ENCODE results near the gene ADGRL2. TPM values are rescaled to one million over a fixed set of nuclear protein-coding genes. Genes with fewer than 3 reads are reported as not detected.

Gene ADGRL2
- polyA plus RNA-seq, 3 donors = not detected

DNA sequence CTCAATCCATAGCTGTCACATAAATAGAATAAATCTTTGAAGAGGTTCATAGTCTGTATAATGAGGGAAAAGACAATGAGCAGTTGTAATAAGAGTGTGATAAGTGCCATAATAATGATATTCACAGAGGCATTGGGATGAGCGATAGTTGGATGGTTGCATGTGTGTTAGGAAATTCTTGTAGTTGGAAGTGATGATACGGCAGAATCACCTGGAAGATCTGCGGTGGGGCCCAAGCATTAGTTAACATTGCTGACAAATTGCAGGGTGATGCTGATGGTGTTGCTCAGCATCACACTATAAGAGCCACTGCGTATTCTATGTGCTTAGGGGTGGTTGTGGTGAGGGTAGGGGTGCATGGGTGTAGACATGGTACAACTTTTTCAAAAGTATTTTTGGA lies 41.1 kb downstream of the ADGRL2 start:
- no peaks in the 10 kb centered on the region for H3K4me1 Mint-ChIP-seq
- Histone ChIP-seq H3K4me2 (replicated peaks; ENCODE audit: extremely low read depth, low read length, poor library complexity, severe bottlenecking) (no peak overlapping the region), H3K27ac (ENCODE audit: low read depth in 1 of 2, low read length in 2 of 2) (no peak overlapping the region), H4K20me1 (ENCODE audit: insufficient read depth, low read length) (no peaks in the 10 kb centered on the region), H3K4me3 (replicated peaks in 1 of 3; ENCODE audit: low read depth in 2 of 3, low read length in 3 of 3) (no peak overlapping the region), H3K4me1 (ENCODE audit: control insufficient read depth in 1 of 2, insufficient read depth in 2 of 2, low read length in 2 of 2) (no peaks in the 10 kb centered on the region), H3K9ac (ENCODE audit: insufficient read depth, low read length, poor library complexity, severe bottlenecking) (no peak overlapping the region), H3K27me3 (ENCODE audit: control insufficient read depth in 2 of 2, insufficient read depth in 2 of 2, low read length in 2 of 2) (no peaks in the 10 kb centered on the region), H3K79me2 (ENCODE audit: insufficient read depth, low read length) (no peaks in the 10 kb centered on the region), H3K36me3 (replicated peaks in 1 of 2; ENCODE audit: control insufficient read depth in 1 of 2, insufficient read depth in 2 of 2, low read length in 2 of 2) (no peaks in the 10 kb centered on the region), H2AFZ (ENCODE audit: insufficient read depth, low read depth, low read length, poor library complexity, severe bottlenecking) (no peak overlapping the region), H3K9me3 (replicated peaks in 1 of 2; ENCODE audit: control insufficient read depth in 1 of 2, insufficient read depth in 1 of 2, low read length in 2 of 2) (no peaks in the 10 kb centered on the region)
- H3K27me3 Mint-ChIP-seq (ENCODE audit: low read depth in 3 of 3) = peaks cover 0 to 3% (median 0%) of the 10 kb centered on the region in 3 donors
- no peak overlapping the region for H3K27ac Mint-ChIP-seq
- no peaks in the 10 kb centered on the region for H3K36me3 Mint-ChIP-seq
- 63% methylated on average over 4 of the region's 4 CpGs for whole genome bisulfite sequencing (ENCODE audit: insufficient coverage)
- no peak for TF ChIP-seq CTCF (IDR thresholded peaks at IDR 0.05)
- H3K9me3 Mint-ChIP-seq = peaks cover 0 to 3% (median 0%) of the 10 kb centered on the region in 7 donors
- no peak for DNase-seq
- no peak overlapping the region for H3K4me3 Mint-ChIP-seq
- intact Hi-C loops (cut with micrococcal nuclease) = no loop called here

GRCh38 chr1:81844477-81844876 lies 43.7 kb downstream of the ADGRL2 start:
- 100% methylated on average over 1 of the region's 2 CpGs for WGBS (ENCODE audit: insufficient coverage)
- H3K4me1 ChIP-seq (ENCODE audit: control insufficient read depth in 1 of 2, insufficient read depth in 2 of 2, low read length in 2 of 2) = no peaks in the 10 kb centered on the region
- Mint-ChIP-seq H3K4me3 (no peak overlapping the region), H3K27me3 (ENCODE audit: low read depth in 3 of 3) (peaks cover 0 to 3% (median 0%) of the 10 kb centered on the region in 3 donors), H3K9me3 (peaks cover 0 to 3% (median 0%) of the 10 kb centered on the region in 7 donors), H3K36me3 (no peaks in the 10 kb centered on the region), H3K27ac (no peak overlapping the region), H3K4me1 (no peaks in the 10 kb centered on the region)
- no peaks in the 10 kb centered on the region for H3K79me2 ChIP-seq (ENCODE audit: insufficient read depth, low read length)
- H4K20me1 ChIP-seq (ENCODE audit: insufficient read depth, low read length) = no peaks in the 10 kb centered on the region
- DNase-seq = no peak
- H3K27me3 ChIP-seq (ENCODE audit: control insufficient read depth in 2 of 2, insufficient read depth in 2 of 2, low read length in 2 of 2) = no peaks in the 10 kb centered on the region
- no peak overlapping the region for H3K27ac ChIP-seq (ENCODE audit: low read depth in 1 of 2, low read length in 2 of 2)
- H2AFZ ChIP-seq (ENCODE audit: insufficient read depth, low read depth, low read length, poor library complexity, severe bottlenecking) = no peak overlapping the region
- H3K4me2 ChIP-seq (replicated peaks; ENCODE audit: extremely low read depth, low read length, poor library complexity, severe bottlenecking) = no peak overlapping the region
- no peak overlapping the region for H3K9ac ChIP-seq (ENCODE audit: insufficient read depth, low read length, poor library complexity, severe bottlenecking)
- intact Hi-C loops (cut with micrococcal nuclease) = no loop called here
- H3K36me3 ChIP-seq (replicated peaks in 1 of 2; ENCODE audit: control insufficient read depth in 1 of 2, insufficient read depth in 2 of 2, low read length in 2 of 2) = no peaks in the 10 kb centered on the region
- no peaks in the 10 kb centered on the region for H3K9me3 ChIP-seq (replicated peaks in 1 of 2; ENCODE audit: control insufficient read depth in 1 of 2, insufficient read depth in 1 of 2, low read length in 2 of 2)
- no peak for TF ChIP-seq CTCF (IDR thresholded peaks at IDR 0.05)
- H3K4me3 ChIP-seq (replicated peaks in 1 of 3; ENCODE audit: low read depth in 2 of 3, low read length in 3 of 3) = no peak overlapping the region

Data from CD14-positive monocyte (primary cell).